GM13977 (cell line): Measurements from ENCODE around the gene VPS37D.

ENCODE experiments used
- DNase-seq: peaks from one replicate; pipeline ENCODE4 v3.0.0; 2012; ENCODE audit warnings: low spot score
- CTCF ChIP-seq: IDR thresholded peaks from 2 replicates; pipeline ENCODE4 v1.5.1; 2012; ENCODE audit warnings: mild to moderate bottlenecking, control low read depth; ENCODE audit not compliant: insufficient read depth; ENCODE audit errors: extremely low read depth, missing control alignments
- in situ Hi-C: fragments of 300-500 bp; cut with MboI; formaldehyde crosslinking; loops from one replicate; pipeline ENCODE4 v1.12.0; 2022; ENCODE audit warnings: low sequenced_read_pairs, low pct_unique_long_range_greater_than_20kb, mixed read lengths, inconsistent platforms; ENCODE audit not compliant: unreplicated experiment

VPS37D gene

GRCh38 chr7:73688288-73688687, 20.7 kb downstream of the VPS37D start:
- in situ Hi-C loops: no loop called here
- no peak for TF ChIP-seq CTCF
- no peak for DNase-seq

- no peak for TF ChIP-seq CTCF
- DNase-seq: no peak
- in situ Hi-C loops: no loop called here
Observed at GRCh38 chr7:73690646-73691045, 23.0 kb downstream of the VPS37D start.

- DNase-seq: no peak
- TF ChIP-seq CTCF: no peak
- in situ Hi-C loops: no loop called here
Observed at GRCh38 chr7:73696372-73696771, 28.7 kb downstream of the VPS37D start.

- no peak for TF ChIP-seq CTCF
- in situ Hi-C loops: no loop called here
- DNase-seq: no peak
Observed at GRCh38 chr7:73698410-73698809, 30.8 kb downstream of the VPS37D start.

- in situ Hi-C loops: no loop called here
- DNase-seq: no peak
- TF ChIP-seq CTCF: no peak
Observed at GRCh38 chr7:73699370-73700068, 31.9 kb downstream of the VPS37D start.

- no peak for TF ChIP-seq CTCF
- DNase-seq: no peak
- in situ Hi-C loops: no loop called here
Observed at GRCh38 chr7:73700069-73700423, 32.4 kb downstream of the VPS37D start.
